Measurements from ENCODE around the gene ZNF557. TPM values are rescaled to one million over a fixed set of nuclear protein-coding genes. Genes with fewer than 3 reads are reported as not detected.
"Not testable (repeated sequence)": the region's sequence is repeated elsewhere in the genome, so short reads cannot be mapped to it uniquely, and the experiment has no call there.

Gene ZNF557
- total RNA-seq: 10 to 100 TPM; 10.6 to 11.5 TPM
- 1 to 10 TPM in 1 of 2 donors, under 1 TPM in 1; 0.63 to 2.4 TPM for polyA plus RNA-seq
- long read RNA-seq, donor 1, full-length matches to known transcripts: 9 of 14 reads
- long read RNA-seq, donor 1, partial matches to known transcripts: 3 of 14 reads
- long read RNA-seq, donor 1, other reads (novel, unspliced or antisense): 2 of 14 reads
- long read RNA-seq, donor 2, full-length matches to known transcripts: 3 of 7 reads
- long read RNA-seq, donor 2, partial matches to known transcripts: 0 of 7 reads
- long read RNA-seq, donor 2, other reads (novel, unspliced or antisense): 4 of 7 reads

GRCh38 chr19:7069042-7069903 lies at the start of gene ZNF557:
ZNF557 (plus strand) TSS chr19:7069703; CDS start chr19:7075075, 5,372 bp downstream.
- no peaks in the 10 kb centered on the region for H3K4me1 ChIP-seq (ENCODE audit: control insufficient read depth in 1 of 2, insufficient read depth in 2 of 2, low read length in 2 of 2)
- peaks cover 0 to 4% of the 10 kb centered on the region in 2 donors for H3K36me3 ChIP-seq (ENCODE audit: control insufficient read depth in 1 of 2, insufficient read depth in 2 of 2, low read length in 1 of 2)
- no peaks in the 10 kb centered on the region for H3K27me3 ChIP-seq (ENCODE audit: control insufficient read depth in 1 of 2, insufficient read depth in 2 of 2, low read length in 1 of 2)
- 1% methylated on average over 56 of the region's 56 CpGs for WGBS, 2 donors
- H3K4me3 ChIP-seq (ENCODE audit: low read length in 2 of 2): peak within 1 kb of the TSS; percentile 62 to 96
- ATAC-seq (ENCODE audit: low FRiP score): peak; percentile 100
- intact Hi-C loops (cut with DNase I): no loop called here
- H3K27ac ChIP-seq (ENCODE audit: low read depth in 1 of 2, low read length in 2 of 2): peak within 1 kb of the TSS in 1 of 2 donors; percentile 7
- H3K9me3 ChIP-seq (ENCODE audit: control insufficient read depth, low read length): no peaks in the 10 kb centered on the region
- DNase-seq: peak; percentile 100

GRCh38 chr19:7021331-7021730 lies 48.2 kb upstream of the ZNF557 start, which contains the start of gene MBD3L2B:
MBD3L2B (minus strand) TSS chr19:7021431; CDS start chr19:7021397, 34 bp downstream.
- H3K36me3 ChIP-seq (ENCODE audit: control insufficient read depth in 1 of 2, insufficient read depth in 2 of 2, low read length in 1 of 2); DNase-seq; intact Hi-C loops (cut with DNase I); H3K9me3 ChIP-seq (ENCODE audit: control insufficient read depth, low read length); H3K27me3 ChIP-seq (ENCODE audit: control insufficient read depth in 1 of 2, insufficient read depth in 2 of 2, low read length in 1 of 2); H3K27ac ChIP-seq (ENCODE audit: low read depth in 1 of 2, low read length in 2 of 2); ATAC-seq (ENCODE audit: low FRiP score); H3K4me1 ChIP-seq (ENCODE audit: control insufficient read depth in 1 of 2, insufficient read depth in 2 of 2, low read length in 2 of 2); H3K4me3 ChIP-seq (ENCODE audit: low read length in 2 of 2): not testable (repeated sequence)
- WGBS, 2 donors: no CpG with 5 or more reads among the region's 6 CpGs

DNA sequence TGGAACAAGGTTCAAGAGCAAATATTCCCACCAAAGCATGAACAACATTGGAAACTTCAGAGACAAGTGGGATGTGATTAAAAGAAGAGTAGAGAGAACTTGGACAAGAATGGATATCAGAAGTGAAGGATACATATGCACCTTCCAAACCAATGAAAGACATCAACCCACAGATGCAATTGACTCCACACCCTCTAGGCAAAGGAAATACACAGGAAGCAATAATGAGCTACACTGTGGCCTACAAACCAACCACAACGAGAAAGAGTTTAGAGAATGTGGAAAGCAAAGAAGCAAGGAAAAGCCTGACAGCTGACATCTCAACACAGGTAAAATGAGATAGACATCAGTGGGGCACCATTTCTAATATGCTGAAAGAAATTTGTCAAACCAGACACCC lies 40.7 kb upstream of the ZNF557 start:
- intact Hi-C loops (cut with DNase I); H3K27me3 ChIP-seq (ENCODE audit: control insufficient read depth in 1 of 2, insufficient read depth in 2 of 2, low read length in 1 of 2); H3K4me1 ChIP-seq (ENCODE audit: control insufficient read depth in 1 of 2, insufficient read depth in 2 of 2, low read length in 2 of 2); DNase-seq; H3K4me3 ChIP-seq (ENCODE audit: low read length in 2 of 2); ATAC-seq (ENCODE audit: low FRiP score); H3K36me3 ChIP-seq (ENCODE audit: control insufficient read depth in 1 of 2, insufficient read depth in 2 of 2, low read length in 1 of 2); H3K27ac ChIP-seq (ENCODE audit: low read depth in 1 of 2, low read length in 2 of 2); H3K9me3 ChIP-seq (ENCODE audit: control insufficient read depth, low read length): not testable (repeated sequence)
- no CpG with 5 or more reads among the region's 1 CpG for WGBS, 2 donors

DNA sequence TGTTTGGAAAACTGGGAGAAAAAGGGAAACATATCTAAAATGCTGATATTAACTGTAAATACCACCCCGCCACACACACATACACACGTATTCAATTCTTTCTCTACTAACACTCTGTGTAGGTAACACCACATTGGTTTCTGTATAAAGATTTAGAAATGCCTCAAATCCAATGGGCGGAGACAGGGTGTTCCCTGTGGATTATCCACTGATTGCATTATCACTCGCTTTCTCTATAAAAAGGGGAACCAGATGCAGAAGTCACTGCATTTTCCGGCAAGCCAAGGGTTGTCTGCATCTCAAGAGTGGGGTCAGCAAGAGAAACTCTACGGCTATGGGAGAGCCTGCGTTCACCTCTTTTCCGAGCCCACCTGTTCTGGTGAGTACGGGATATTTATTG lies 39.2 kb upstream of the ZNF557 start, which contains the start of gene MBD3L5:
TSS of gene MBD3L5 (plus strand) at position 301 of the 400 bp plus-strand sequence. CDS start at position 335, 34 bp downstream.
- H3K9me3 ChIP-seq (ENCODE audit: control insufficient read depth, low read length); H3K4me1 ChIP-seq (ENCODE audit: control insufficient read depth in 1 of 2, insufficient read depth in 2 of 2, low read length in 2 of 2); intact Hi-C loops (cut with DNase I); H3K27me3 ChIP-seq (ENCODE audit: control insufficient read depth in 1 of 2, insufficient read depth in 2 of 2, low read length in 1 of 2); H3K27ac ChIP-seq (ENCODE audit: low read depth in 1 of 2, low read length in 2 of 2); H3K4me3 ChIP-seq (ENCODE audit: low read length in 2 of 2); ATAC-seq (ENCODE audit: low FRiP score); H3K36me3 ChIP-seq (ENCODE audit: control insufficient read depth in 1 of 2, insufficient read depth in 2 of 2, low read length in 1 of 2); DNase-seq: not testable (repeated sequence)
- WGBS, 2 donors: no CpG with 5 or more reads among the region's 9 CpGs

DNA sequence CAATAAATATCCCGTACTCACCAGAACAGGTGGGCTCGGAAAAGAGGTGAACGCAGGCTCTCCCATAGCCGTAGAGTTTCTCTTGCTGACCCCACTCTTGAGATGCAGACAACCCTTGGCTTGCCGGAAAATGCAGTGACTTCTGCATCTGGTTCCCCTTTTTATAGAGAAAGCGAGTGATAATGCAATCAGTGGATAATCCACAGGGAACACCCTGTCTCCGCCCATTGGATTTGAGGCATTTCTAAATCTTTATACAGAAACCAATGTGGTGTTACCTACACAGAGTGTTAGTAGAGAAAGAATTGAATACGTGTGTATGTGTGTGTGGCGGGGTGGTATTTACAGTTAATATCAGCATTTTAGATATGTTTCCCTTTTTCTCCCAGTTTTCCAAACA lies 29.4 kb upstream of the ZNF557 start, which contains the start of gene MBD3L4:
TSS of gene MBD3L4 (minus strand) at position 101 of the 400 bp plus-strand sequence. CDS start at position 66, 35 bp downstream.
- H3K4me3 ChIP-seq (ENCODE audit: low read length in 2 of 2); ATAC-seq (ENCODE audit: low FRiP score); DNase-seq; H3K36me3 ChIP-seq (ENCODE audit: control insufficient read depth in 1 of 2, insufficient read depth in 2 of 2, low read length in 1 of 2); H3K9me3 ChIP-seq (ENCODE audit: control insufficient read depth, low read length); H3K27ac ChIP-seq (ENCODE audit: low read depth in 1 of 2, low read length in 2 of 2); intact Hi-C loops (cut with DNase I); H3K4me1 ChIP-seq (ENCODE audit: control insufficient read depth in 1 of 2, insufficient read depth in 2 of 2, low read length in 2 of 2); H3K27me3 ChIP-seq (ENCODE audit: control insufficient read depth in 1 of 2, insufficient read depth in 2 of 2, low read length in 1 of 2): not testable (repeated sequence)
- no CpG with 5 or more reads among the region's 9 CpGs for WGBS, 2 donors

DNA sequence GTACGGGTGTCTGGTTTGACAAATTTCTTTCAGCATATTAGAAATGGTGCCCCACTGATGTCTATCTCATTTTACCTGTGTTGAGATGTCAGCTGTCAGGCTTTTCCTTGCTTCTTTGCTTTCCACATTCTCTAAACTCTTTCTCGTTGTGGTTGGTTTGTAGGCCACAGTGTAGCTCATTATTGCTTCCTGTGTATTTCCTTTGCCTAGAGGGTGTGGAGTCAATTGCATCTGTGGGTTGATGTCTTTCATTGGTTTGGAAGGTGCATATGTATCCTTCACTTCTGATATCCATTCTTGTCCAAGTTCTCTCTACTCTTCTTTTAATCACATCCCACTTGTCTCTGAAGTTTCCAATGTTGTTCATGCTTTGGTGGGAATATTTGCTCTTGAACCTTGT lies 27.9 kb upstream of the ZNF557 start:
- no CpG with 5 or more reads among the region's 2 CpGs for WGBS, 2 donors
- H3K9me3 ChIP-seq (ENCODE audit: control insufficient read depth, low read length); ATAC-seq (ENCODE audit: low FRiP score); H3K27me3 ChIP-seq (ENCODE audit: control insufficient read depth in 1 of 2, insufficient read depth in 2 of 2, low read length in 1 of 2); H3K4me1 ChIP-seq (ENCODE audit: control insufficient read depth in 1 of 2, insufficient read depth in 2 of 2, low read length in 2 of 2); intact Hi-C loops (cut with DNase I); H3K27ac ChIP-seq (ENCODE audit: low read depth in 1 of 2, low read length in 2 of 2); H3K36me3 ChIP-seq (ENCODE audit: control insufficient read depth in 1 of 2, insufficient read depth in 2 of 2, low read length in 1 of 2); DNase-seq; H3K4me3 ChIP-seq (ENCODE audit: low read length in 2 of 2): not testable (repeated sequence)

- DNase-seq; ATAC-seq (ENCODE audit: low FRiP score); H3K27me3 ChIP-seq (ENCODE audit: control insufficient read depth in 1 of 2, insufficient read depth in 2 of 2, low read length in 1 of 2); H3K4me1 ChIP-seq (ENCODE audit: control insufficient read depth in 1 of 2, insufficient read depth in 2 of 2, low read length in 2 of 2); H3K9me3 ChIP-seq (ENCODE audit: control insufficient read depth, low read length); H3K36me3 ChIP-seq (ENCODE audit: control insufficient read depth in 1 of 2, insufficient read depth in 2 of 2, low read length in 1 of 2); intact Hi-C loops (cut with DNase I); H3K27ac ChIP-seq (ENCODE audit: low read depth in 1 of 2, low read length in 2 of 2); H3K4me3 ChIP-seq (ENCODE audit: low read length in 2 of 2): not testable (repeated sequence)
- WGBS, 2 donors: no CpG with 5 or more reads among the region's 7 CpGs
These were observed 20.5 kb upstream of the ZNF557 start, which contains the start of gene MBD3L2 for GRCh38 chr19:7049021-7049420. MBD3L2 (plus strand) TSS chr19:7049321; CDS start chr19:7049374, 53 bp downstream.

- H3K9me3 ChIP-seq (ENCODE audit: control insufficient read depth, low read length); DNase-seq; ATAC-seq (ENCODE audit: low FRiP score); H3K4me3 ChIP-seq (ENCODE audit: low read length in 2 of 2); H3K27me3 ChIP-seq (ENCODE audit: control insufficient read depth in 1 of 2, insufficient read depth in 2 of 2, low read length in 1 of 2); H3K27ac ChIP-seq (ENCODE audit: low read depth in 1 of 2, low read length in 2 of 2); H3K36me3 ChIP-seq (ENCODE audit: control insufficient read depth in 1 of 2, insufficient read depth in 2 of 2, low read length in 1 of 2); intact Hi-C loops (cut with DNase I); H3K4me1 ChIP-seq (ENCODE audit: control insufficient read depth in 1 of 2, insufficient read depth in 2 of 2, low read length in 2 of 2): not testable (repeated sequence)
- WGBS, 2 donors: 80 to 96% methylated on average over 2 to 3 of the region's 5 CpGs
These were observed 18.1 kb upstream of the ZNF557 start for GRCh38 chr19:7051421-7051820.
